Stimulated activated CD4-positive, alpha-beta T cell treated with anti-CD3 and anti-CD28 coated beads, Interleukin-4, amount 100 ng/mL, for 4 hours (primary cell): ENCODE measurements around the gene SRP68.
"Not testable (repeated sequence)": the region's sequence is repeated elsewhere in the genome, so short reads cannot be mapped to it uniquely, and the experiment has no call there.

Experiments used
- DNase-seq, 2 experiments: peaks; one replicate each; pipeline ENCODE4 v3.0.0-alpha.2; 2020

Gene SRP68

GRCh38 chr17:76044475-76045007, 27.8 kb downstream of the SRP68 start:
- DNase-seq, result not testable (repeated sequence)

- DNase-seq, result not testable (repeated sequence)
Measured at GRCh38 chr17:76042868-76043267, 29.4 kb downstream of the SRP68 start.

- DNase-seq, result no peak
Measured at GRCh38 chr17:76040376-76040775, 31.9 kb downstream of the SRP68 start.

GRCh38 chr17:76039121-76039520, 33.2 kb downstream of the SRP68 start:
- no peak for DNase-seq

- no peak for DNase-seq
Measured at GRCh38 chr17:76038050-76038449, 34.3 kb downstream of the SRP68 start.

GRCh38 chr17:76036497-76037261, 35.6 kb downstream of the SRP68 start:
- no peak for DNase-seq

GRCh38 chr17:76034428-76035350, 37.6 kb downstream of the SRP68 start:
- DNase-seq, result no peak

GRCh38 chr17:76033139-76033538, 39.2 kb downstream of the SRP68 start:
- no peak for DNase-seq

- no peak for DNase-seq
Measured at GRCh38 chr17:76032780-76033108, 39.6 kb downstream of the SRP68 start.

- no peak for DNase-seq
Measured at GRCh38 chr17:76032073-76032779, 40.1 kb downstream of the SRP68 start.

GRCh38 chr17:76027159-76027839, 45.0 kb downstream of the SRP68 start, which contains the start of gene EVPL:
EVPL (minus strand) TSS chr17:76027306; CDS start chr17:76027198, 108 bp downstream.
- no peak for DNase-seq

GRCh38 chr17:76026714-76027158, 45.6 kb downstream of the SRP68 start:
- no peak for DNase-seq

- no peak for DNase-seq
Measured at GRCh38 chr17:76025294-76025693, 47.0 kb downstream of the SRP68 start.

GRCh38 chr17:76024353-76024752, 48.0 kb downstream of the SRP68 start:
- DNase-seq, result no peak

GRCh38 chr17:76023900-76024237, 48.4 kb downstream of the SRP68 start:
- no peak for DNase-seq

- DNase-seq, result no peak
Measured at GRCh38 chr17:76022973-76023899, 49.1 kb downstream of the SRP68 start.

GRCh38 chr17:76022285-76022684, 50.0 kb downstream of the SRP68 start:
- DNase-seq, result no peak

- no peak for DNase-seq
Measured at GRCh38 chr17:76019833-76020467, 52.4 kb downstream of the SRP68 start.

GRCh38 chr17:76018801-76019200, 53.5 kb downstream of the SRP68 start:
- DNase-seq, result no peak

GRCh38 chr17:76018340-76018680, 54.0 kb downstream of the SRP68 start:
- DNase-seq, result no peak
